ENCODE data around the gene SLC6A18.

SLC6A18 gene

GRCh38 chr5:1216918-1217295 lies 8.3 kb upstream of the SLC6A18 start:
- TF ChIP-seq TAF1 (IDR thresholded peaks at IDR 0.05; ENCODE audit: borderline replicate concordance, insufficient read depth, low read length), result no peak

DNA sequence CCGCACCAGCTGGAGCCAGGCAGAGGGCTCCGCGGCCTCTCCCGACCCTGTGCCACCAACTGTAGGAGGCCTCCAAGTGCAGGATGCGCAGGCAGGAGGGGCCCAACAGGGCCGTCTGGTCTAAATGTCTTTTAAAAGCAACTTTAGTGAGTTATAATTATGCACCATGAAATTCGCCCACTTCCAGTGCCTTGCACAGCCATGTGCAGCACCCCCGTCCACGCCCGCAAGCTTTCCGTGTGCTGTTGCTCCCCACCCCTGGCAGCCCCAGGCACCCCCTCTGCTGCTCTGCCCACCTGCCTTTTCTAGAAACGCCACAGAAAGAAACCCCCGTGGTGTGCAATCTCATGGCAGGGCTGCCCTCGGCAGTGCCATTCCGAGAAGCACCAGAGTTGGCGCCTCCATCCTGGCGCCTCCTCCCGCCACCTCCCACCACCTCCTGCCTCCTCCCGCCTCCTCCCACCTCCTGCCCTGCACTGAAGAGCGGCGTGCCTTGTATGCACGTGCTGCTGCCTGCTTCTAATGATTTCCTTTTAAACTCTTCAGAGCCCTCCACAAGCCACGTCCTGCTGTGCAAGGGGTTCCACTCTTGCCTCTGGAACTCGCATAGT lies 7.5 kb upstream of the SLC6A18 start:
- TF ChIP-seq SIN3A (IDR thresholded peaks at IDR 0.05; ENCODE audit: borderline replicate concordance, insufficient read depth, low read length) (no peak), TAF1 (IDR thresholded peaks at IDR 0.05; ENCODE audit: borderline replicate concordance, insufficient read depth, low read length) (no peak), FOXP2 (optimal IDR thresholded peaks at IDR 0.05; ENCODE audit: borderline replicate concordance, extremely low read depth, extremely low read length, insufficient read depth) (no peak), POLR2AphosphoS5 (IDR thresholded peaks at IDR 0.05; ENCODE audit: low read depth, low read length) (no peak)
- TF ChIP-seq, protein P1, sequence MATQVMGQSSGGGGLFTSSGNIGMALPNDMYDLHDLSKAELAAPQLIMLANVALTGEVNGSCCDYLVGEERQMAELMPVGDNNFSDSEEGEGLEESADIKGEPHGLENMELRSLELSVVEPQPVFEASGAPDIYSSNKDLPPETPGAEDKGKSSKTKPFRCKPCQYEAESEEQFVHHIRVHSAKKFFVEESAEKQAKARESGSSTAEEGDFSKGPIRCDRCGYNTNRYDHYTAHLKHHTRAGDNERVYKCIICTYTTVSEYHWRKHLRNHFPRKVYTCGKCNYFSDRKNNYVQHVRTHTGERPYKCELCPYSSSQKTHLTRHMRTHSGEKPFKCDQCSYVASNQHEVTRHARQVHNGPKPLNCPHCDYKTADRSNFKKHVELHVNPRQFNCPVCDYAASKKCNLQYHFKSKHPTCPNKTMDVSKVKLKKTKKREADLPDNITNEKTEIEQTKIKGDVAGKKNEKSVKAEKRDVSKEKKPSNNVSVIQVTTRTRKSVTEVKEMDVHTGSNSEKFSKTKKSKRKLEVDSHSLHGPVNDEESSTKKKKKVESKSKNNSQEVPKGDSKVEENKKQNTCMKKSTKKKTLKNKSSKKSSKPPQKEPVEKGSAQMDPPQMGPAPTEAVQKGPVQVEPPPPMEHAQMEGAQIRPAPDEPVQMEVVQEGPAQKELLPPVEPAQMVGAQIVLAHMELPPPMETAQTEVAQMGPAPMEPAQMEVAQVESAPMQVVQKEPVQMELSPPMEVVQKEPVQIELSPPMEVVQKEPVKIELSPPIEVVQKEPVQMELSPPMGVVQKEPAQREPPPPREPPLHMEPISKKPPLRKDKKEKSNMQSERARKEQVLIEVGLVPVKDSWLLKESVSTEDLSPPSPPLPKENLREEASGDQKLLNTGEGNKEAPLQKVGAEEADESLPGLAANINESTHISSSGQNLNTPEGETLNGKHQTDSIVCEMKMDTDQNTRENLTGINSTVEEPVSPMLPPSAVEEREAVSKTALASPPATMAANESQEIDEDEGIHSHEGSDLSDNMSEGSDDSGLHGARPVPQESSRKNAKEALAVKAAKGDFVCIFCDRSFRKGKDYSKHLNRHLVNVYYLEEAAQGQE (IDR thresholded peaks at IDR 0.05; ENCODE audit: insufficient read depth in 1 of 2, low read depth in 2 of 2, low read length in 2 of 2), result no peak

GRCh38 chr5:1218351-1219080 lies 6.7 kb upstream of the SLC6A18 start:
- TF ChIP-seq SIN3A (IDR thresholded peaks at IDR 0.05; ENCODE audit: borderline replicate concordance, insufficient read depth, low read length) (no peak), FOXP2 (optimal IDR thresholded peaks at IDR 0.05; ENCODE audit: borderline replicate concordance, extremely low read depth, extremely low read length, insufficient read depth) (no peak), POLR2AphosphoS5 (IDR thresholded peaks at IDR 0.05; ENCODE audit: low read depth, low read length) (no peak), TAF1 (IDR thresholded peaks at IDR 0.05; ENCODE audit: borderline replicate concordance, insufficient read depth, low read length) (no peak)
- TF ChIP-seq, protein P1 (IDR thresholded peaks at IDR 0.05; ENCODE audit: insufficient read depth in 1 of 2, low read depth in 2 of 2, low read length in 2 of 2), result no peak

- TF ChIP-seq, protein P1 (IDR thresholded peaks at IDR 0.05; ENCODE audit: insufficient read depth in 1 of 2, low read depth in 2 of 2, low read length in 2 of 2), result no peak
- TF ChIP-seq SIN3A (IDR thresholded peaks at IDR 0.05; ENCODE audit: borderline replicate concordance, insufficient read depth, low read length) (no peak), FOXP2 (optimal IDR thresholded peaks at IDR 0.05; ENCODE audit: borderline replicate concordance, extremely low read depth, extremely low read length, insufficient read depth) (no peak), POLR2AphosphoS5 (IDR thresholded peaks at IDR 0.05; ENCODE audit: low read depth, low read length) (no peak), TAF1 (IDR thresholded peaks at IDR 0.05; ENCODE audit: borderline replicate concordance, insufficient read depth, low read length) (no peak)
Measured at GRCh38 chr5:1219098-1219767, 5.9 kb upstream of the SLC6A18 start.

GRCh38 chr5:1219768-1220100 lies 5.4 kb upstream of the SLC6A18 start:
- TF ChIP-seq, protein P1 (IDR thresholded peaks at IDR 0.05; ENCODE audit: insufficient read depth in 1 of 2, low read depth in 2 of 2, low read length in 2 of 2), result no peak
- no peak for TF ChIP-seq POLR2AphosphoS5 (IDR thresholded peaks at IDR 0.05; ENCODE audit: low read depth, low read length)
- TF ChIP-seq SIN3A (IDR thresholded peaks at IDR 0.05; ENCODE audit: borderline replicate concordance, insufficient read depth, low read length), result no peak
- no peak for TF ChIP-seq FOXP2 (optimal IDR thresholded peaks at IDR 0.05; ENCODE audit: borderline replicate concordance, extremely low read depth, extremely low read length, insufficient read depth)
- TF ChIP-seq TAF1 (IDR thresholded peaks at IDR 0.05; ENCODE audit: borderline replicate concordance, insufficient read depth, low read length), result no peak

Measured in PFSK-1 (cell line).